ENCODE measurements around the gene GOLGB1. TPM values are rescaled to one million over a fixed set of nuclear protein-coding genes. Genes with fewer than 3 reads are reported as not detected.

GOLGB1 gene
- total RNA-seq, 1 experiment from 2014 or later: 31.3 TPM

- no peak for TF ChIP-seq CTCF (IDR thresholded peaks at IDR 0.05 in 2 of 3, conservative IDR thresholded peaks at IDR 0.05 in 1 of 3; ENCODE audit: borderline replicate concordance in 1 of 3, insufficient read depth in 1 of 3, low read depth in 2 of 3, low read length in 2 of 3)
- no peak for TF ChIP-seq ZBTB33 (IDR thresholded peaks at IDR 0.05; ENCODE audit: extremely low read depth, insufficient replicate concordance, low read length)
- TF ChIP-seq CEBPB (IDR thresholded peaks at IDR 0.05; ENCODE audit: low read depth): no peak
- no peak for TF ChIP-seq EZH2phosphoT487 (IDR thresholded peaks at IDR 0.05; ENCODE audit: borderline replicate concordance)
- no peak for TF ChIP-seq JUND (IDR thresholded peaks at IDR 0.05)
Observed at GRCh38 chr3:121629601-121630000, 119.9 kb downstream of the GOLGB1 start (continued).

GRCh38 chr3:121627622-121628021 lies 121.9 kb downstream of the GOLGB1 start:
- Histone ChIP-seq H3K9me2 (ENCODE audit: insufficient read depth) (no peaks in the 10 kb centered on the region), H3K27ac (ENCODE audit: low read depth, low read length) (no peak overlapping the region), H3K36me3 (ENCODE audit: control insufficient read depth in 1 of 2, insufficient read depth in 2 of 2, low read length in 2 of 2) (no peaks in the 10 kb centered on the region), H4K20me1 (ENCODE audit: insufficient read depth) (no peaks in the 10 kb centered on the region), H3K27me3 (ENCODE audit: insufficient read depth, low read length) (no peaks in the 10 kb centered on the region), H3K4me1 (ENCODE audit: control insufficient read depth in 1 of 2, insufficient read depth in 2 of 2, low read length in 2 of 2) (no peaks in the 10 kb centered on the region), H3K9me3 (ENCODE audit: control insufficient read depth in 1 of 2, insufficient read depth in 1 of 2, low read depth in 1 of 2, low read length in 2 of 2) (no peaks in the 10 kb centered on the region), H3K4me2 (ENCODE audit: low read length) (no peak overlapping the region), H3K4me3 (replicated peaks in 1 of 2; ENCODE audit: low read depth in 1 of 2, low read length in 2 of 2) (no peak overlapping the region), H3K9ac (ENCODE audit: low read length) (no peak overlapping the region), H2AFZ (ENCODE audit: low read depth, low read length, poor library complexity, severe bottlenecking) (no peak overlapping the region), H3K79me2 (ENCODE audit: insufficient read depth, low read length) (no peaks in the 10 kb centered on the region)
- CTCF ChIA-PET: no interaction called here
- ATAC-seq: no peak
- POLR2A ChIA-PET: no interaction called here
- RAD21 ChIA-PET (ENCODE audit: low non-redundant PET in 1 of 2, low total read pairs in 2 of 2, uncharacterized antibody in 2 of 2, unreplicated experiment in 2 of 2): no interaction called here
- TF ChIP-seq CTCF (IDR thresholded peaks at IDR 0.05 in 2 of 3, conservative IDR thresholded peaks at IDR 0.05 in 1 of 3; ENCODE audit: borderline replicate concordance in 1 of 3, insufficient read depth in 1 of 3, low read depth in 2 of 3, low read length in 2 of 3): no peak
- TF ChIP-seq TCF7L2 (IDR thresholded peaks at IDR 0.05; ENCODE audit: borderline replicate concordance, extremely low read depth, insufficient read depth, insufficient read length): no peak
- no peak for TF ChIP-seq ZFX (IDR thresholded peaks at IDR 0.05)
- no peak for TF ChIP-seq POLR2A (IDR thresholded peaks at IDR 0.05; ENCODE audit: borderline replicate concordance, extremely low read depth, insufficient read depth, insufficient read length)
- TF ChIP-seq EZH2 (IDR thresholded peaks at IDR 0.05): no peak
- no peak for TF ChIP-seq MAX (IDR thresholded peaks at IDR 0.05)
- TF ChIP-seq CEBPB (IDR thresholded peaks at IDR 0.05; ENCODE audit: low read depth): no peak
- TF ChIP-seq SP1 (IDR thresholded peaks at IDR 0.05; ENCODE audit: low read depth): no peak
- TF ChIP-seq JUND (IDR thresholded peaks at IDR 0.05): no peak
- no peak for TF ChIP-seq EZH2phosphoT487 (IDR thresholded peaks at IDR 0.05; ENCODE audit: borderline replicate concordance)
- TF ChIP-seq POLR2AphosphoS5 (IDR thresholded peaks at IDR 0.05; ENCODE audit: low read depth, low read length): no peak
- no peak for TF ChIP-seq SRF (IDR thresholded peaks at IDR 0.05; ENCODE audit: low read depth)
- no TSS peak for BruUV-seq (replicated peaks)
- intact Hi-C loops (cut with micrococcal nuclease): no loop called here
- DNase-seq (ENCODE audit: low read depth, low spot score): no peak
